K562 treated with DMSO at 1 percent for 48 hours (cell line): Measurements from ENCODE around the gene CDC6. TPM values are rescaled to one million over a fixed set of nuclear protein-coding genes. Genes with fewer than 3 reads are reported as not detected.

ENCODE experiments used
- total RNA-seq: library from RNA; unstranded; fragments of 300-600 nt; gene quantifications from 2 replicates; pipeline ENCODE4 v1.2.3, GENCODE V29; 2022; ENCODE audit warnings: low replicate concordance; ENCODE audit errors: extremely low read depth

Gene CDC6, protein sequence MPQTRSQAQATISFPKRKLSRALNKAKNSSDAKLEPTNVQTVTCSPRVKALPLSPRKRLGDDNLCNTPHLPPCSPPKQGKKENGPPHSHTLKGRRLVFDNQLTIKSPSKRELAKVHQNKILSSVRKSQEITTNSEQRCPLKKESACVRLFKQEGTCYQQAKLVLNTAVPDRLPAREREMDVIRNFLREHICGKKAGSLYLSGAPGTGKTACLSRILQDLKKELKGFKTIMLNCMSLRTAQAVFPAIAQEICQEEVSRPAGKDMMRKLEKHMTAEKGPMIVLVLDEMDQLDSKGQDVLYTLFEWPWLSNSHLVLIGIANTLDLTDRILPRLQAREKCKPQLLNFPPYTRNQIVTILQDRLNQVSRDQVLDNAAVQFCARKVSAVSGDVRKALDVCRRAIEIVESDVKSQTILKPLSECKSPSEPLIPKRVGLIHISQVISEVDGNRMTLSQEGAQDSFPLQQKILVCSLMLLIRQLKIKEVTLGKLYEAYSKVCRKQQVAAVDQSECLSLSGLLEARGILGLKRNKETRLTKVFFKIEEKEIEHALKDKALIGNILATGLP
- total RNA-seq = not detected in 2 replicates

DNA sequence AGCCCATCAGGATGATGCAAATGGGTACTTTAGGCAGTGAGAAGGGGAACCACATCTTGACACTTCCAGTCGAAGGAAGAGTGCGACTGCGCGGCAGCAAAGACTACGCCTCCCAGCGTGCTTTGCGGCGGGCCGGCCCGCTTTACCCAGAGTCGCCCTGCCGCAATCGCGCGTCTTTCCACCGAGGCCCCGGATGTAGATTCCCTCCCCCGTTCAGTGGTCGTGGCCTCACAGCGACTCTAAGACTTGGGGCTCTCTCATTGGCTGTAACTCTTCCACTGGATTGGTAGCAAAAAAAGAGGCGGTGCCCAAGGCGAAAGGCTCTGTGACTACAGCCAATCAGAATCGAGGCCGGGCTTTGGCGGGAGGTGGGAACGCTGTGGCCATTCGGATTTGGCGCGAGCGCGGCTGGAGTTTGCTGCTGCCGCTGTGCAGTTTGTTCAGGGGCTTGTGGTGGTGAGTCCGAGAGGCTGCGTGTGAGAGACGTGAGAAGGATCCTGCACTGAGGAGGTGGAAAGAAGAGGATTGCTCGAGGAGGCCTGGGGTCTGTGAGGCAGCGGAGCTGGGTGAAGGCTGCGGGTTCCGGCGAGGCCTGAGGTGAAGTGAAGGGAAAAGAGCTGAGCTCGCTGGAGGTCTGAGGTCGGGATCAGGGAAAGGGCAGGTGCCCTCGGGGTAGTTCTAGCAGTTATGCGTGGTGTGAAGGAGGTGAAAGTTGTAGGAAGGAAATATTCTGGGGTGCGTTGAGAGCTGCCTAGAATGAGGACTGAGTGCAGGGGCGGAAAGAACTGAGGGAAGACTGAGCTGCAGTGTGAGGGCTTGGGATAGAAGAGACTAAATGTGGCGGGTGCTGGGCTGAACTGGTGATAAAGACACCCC is at the start of gene CDC6:
Gene CDC6 (plus strand): TSS at position 386 of the 876 bp plus-strand sequence. CDS start 1,542 bp downstream, outside the sequence.

DNA sequence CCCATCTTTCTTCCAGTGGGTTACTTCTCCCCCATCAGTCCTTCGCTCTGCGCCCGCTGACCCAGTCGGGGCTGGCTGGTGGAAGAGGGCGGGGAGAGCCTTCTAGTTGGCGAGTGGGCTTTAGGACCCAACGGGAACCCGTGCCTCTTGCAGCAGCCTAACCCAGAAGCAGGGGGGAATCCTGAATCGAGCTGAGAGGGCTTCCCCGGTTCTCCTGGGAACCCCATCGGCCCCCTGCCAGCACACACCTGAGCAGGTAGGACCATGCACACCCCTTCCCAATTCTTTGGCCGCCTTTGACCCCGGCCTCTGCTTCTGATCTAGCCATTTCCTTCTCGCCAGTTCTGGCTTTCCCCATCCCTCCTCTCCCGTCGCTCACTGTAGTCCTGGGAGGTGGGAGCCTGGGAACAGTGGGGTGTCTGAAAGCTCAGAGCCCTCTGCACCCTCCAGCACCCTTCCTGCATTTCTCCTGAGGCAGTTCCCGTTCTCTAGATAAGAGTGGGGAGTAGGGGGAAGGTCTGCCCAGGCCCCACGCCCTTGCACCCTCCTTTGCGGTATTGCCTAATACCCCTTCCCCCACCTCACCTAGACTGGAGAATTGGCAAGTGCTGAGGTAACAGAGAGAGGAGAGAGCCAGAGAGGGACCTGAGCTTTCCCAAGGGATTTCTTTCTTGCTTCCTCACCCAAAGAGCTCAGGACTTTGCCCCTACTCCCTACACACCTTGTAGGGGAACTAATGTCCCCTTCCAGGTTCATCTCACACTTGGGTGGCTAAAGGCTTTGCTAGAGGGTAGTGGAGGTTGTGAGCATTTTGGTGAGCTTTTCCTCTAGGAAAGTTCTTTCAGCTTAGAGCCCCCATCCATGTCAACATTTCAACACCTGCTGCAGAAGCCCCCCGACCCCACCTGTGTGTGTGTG is 21.6 kb downstream of the CDC6 start, which contains the start of gene RARA:
Gene RARA (plus strand): TSS at position 150 of the 918 bp plus-strand sequence. CDS start 22,039 bp downstream, outside the sequence.

Other genes with a start within 250 kb of the CDC6 start
- not detected in 2 replicates for gene MED24, start 233.5 kb upstream of the CDC6 start, total RNA-seq
- gene THRA, start 224.9 kb upstream of the CDC6 start, total RNA-seq = not detected in 2 replicates
- not detected in 2 replicates for gene NR1D1, start 187.3 kb upstream of the CDC6 start, total RNA-seq
- not detected in 2 replicates for gene MSL1, start 165.9 kb upstream of the CDC6 start, total RNA-seq
- gene CASC3, start 147.3 kb upstream of the CDC6 start, total RNA-seq = 202 TPM in 1 of 2 replicates, not detected in the other
- not detected in 2 replicates for gene RAPGEFL1, start 110.4 kb upstream of the CDC6 start, total RNA-seq
- not detected in 2 replicates for gene WIPF2, start 68.6 kb upstream of the CDC6 start, total RNA-seq
- not detected in 2 replicates for gene RARA, start 21.3 kb downstream of the CDC6 start, total RNA-seq
- not detected in 2 replicates for gene GJD3, start 76.9 kb downstream of the CDC6 start, total RNA-seq
- gene TOP2A, start 130.0 kb downstream of the CDC6 start, total RNA-seq = 1,142 TPM in 1 of 2 replicates, not detected in the other
- not detected in 2 replicates for gene IGFBP4, start 155.6 kb downstream of the CDC6 start, total RNA-seq
- not detected in 2 replicates for gene TNS4, start 213.7 kb downstream of the CDC6 start, total RNA-seq